Adipocyte (in vitro differentiated cells): Measurements from ENCODE around the gene LRBA.
"Not testable (repeated sequence)": the region's sequence is repeated elsewhere in the genome, so short reads cannot be mapped to it uniquely, and the experiment has no call there.

Experiments
- DNase-seq: peaks from one replicate; pipeline ENCODE4 v3.0.0-alpha.2; 2015; ENCODE audit warnings: low read depth
- H3K27me3 ChIP-seq: replicated peaks from 2 replicates; pipeline ENCODE4 v1.7.0; 2013; ENCODE audit warnings: mild to moderate bottlenecking, low read length, moderate library complexity; ENCODE audit not compliant: control insufficient read depth, insufficient read depth
- H3K36me3 ChIP-seq: 2 replicates; pipeline ENCODE4 v1.7.0; 2013; ENCODE audit warnings: low read length, mild to moderate bottlenecking, moderate library complexity; ENCODE audit not compliant: control insufficient read depth, insufficient read depth, severe bottlenecking
- H3K4me1 ChIP-seq: 2 replicates; pipeline ENCODE4 v1.7.0; 2013; ENCODE audit warnings: mild to moderate bottlenecking, low read length, moderate library complexity; ENCODE audit not compliant: control insufficient read depth, insufficient read depth
- H3K4me3 ChIP-seq: 2 replicates; pipeline ENCODE4 v1.7.0; 2013; ENCODE audit warnings: mild to moderate bottlenecking, low read length, moderate library complexity
- H3K9ac ChIP-seq: 2 replicates; pipeline ENCODE4 v1.7.0; 2013; ENCODE audit warnings: mild to moderate bottlenecking, low read length, moderate library complexity
- H3K9me3 ChIP-seq: 2 replicates; pipeline ENCODE4 v1.7.0; 2013; ENCODE audit warnings: mild to moderate bottlenecking, low read length, moderate library complexity; ENCODE audit not compliant: control insufficient read depth

The LRBA gene

GRCh38 chr4:150543042-150543441, 472.0 kb downstream of the LRBA start:
- Histone ChIP-seq H3K27me3 (no peaks in the 10 kb centered on the region), H3K36me3 (no peaks in the 10 kb centered on the region), H3K9ac (no peak overlapping the region), H3K9me3 (no peaks in the 10 kb centered on the region), H3K4me3 (no peak overlapping the region), H3K4me1 (no peaks in the 10 kb centered on the region)
- DNase-seq, result no peak

GRCh38 chr4:150541681-150542080, 473.4 kb downstream of the LRBA start:
- Histone ChIP-seq H3K4me1 (no peaks in the 10 kb centered on the region), H3K9me3 (peaks cover 4% of the 10 kb centered on the region), H3K27me3 (no peaks in the 10 kb centered on the region), H3K36me3 (no peaks in the 10 kb centered on the region), H3K4me3 (no peak overlapping the region), H3K9ac (no peak overlapping the region)
- DNase-seq, result no peak

GRCh38 chr4:150540959-150541360, 474.1 kb downstream of the LRBA start:
- Histone ChIP-seq H3K9ac (no peak overlapping the region), H3K27me3 (no peaks in the 10 kb centered on the region), H3K9me3 (peaks cover 4% of the 10 kb centered on the region), H3K4me1 (no peaks in the 10 kb centered on the region), H3K4me3 (no peak overlapping the region), H3K36me3 (no peaks in the 10 kb centered on the region)
- DNase-seq, result no peak

GRCh38 chr4:150540536-150540935, 474.5 kb downstream of the LRBA start:
- Histone ChIP-seq H3K9ac (no peak overlapping the region), H3K27me3 (no peaks in the 10 kb centered on the region), H3K9me3 (peaks cover 4% of the 10 kb centered on the region), H3K36me3 (no peaks in the 10 kb centered on the region), H3K4me1 (no peaks in the 10 kb centered on the region), H3K4me3 (no peak overlapping the region)
- no peak for DNase-seq

GRCh38 chr4:150537911-150538310, 477.2 kb downstream of the LRBA start:
- H3K4me3 ChIP-seq, H3K36me3 ChIP-seq, H3K9me3 ChIP-seq, H3K27me3 ChIP-seq, H3K9ac ChIP-seq, H3K4me1 ChIP-seq, DNase-seq: not testable (repeated sequence)

- H3K36me3 ChIP-seq, result no peaks in the 10 kb centered on the region
- H3K9ac ChIP-seq, result no peak overlapping the region
- H3K9me3 ChIP-seq, result peaks cover 4% of the 10 kb centered on the region
- no peaks in the 10 kb centered on the region for H3K27me3 ChIP-seq
- H3K4me1 ChIP-seq, result no peaks in the 10 kb centered on the region
- H3K4me3 ChIP-seq, result no peak overlapping the region
- no peak for DNase-seq
Measured at GRCh38 chr4:150534818-150535217, 480.3 kb downstream of the LRBA start.

GRCh38 chr4:150533673-150534072, 481.4 kb downstream of the LRBA start:
- no peaks in the 10 kb centered on the region for H3K36me3 ChIP-seq
- peaks cover 4% of the 10 kb centered on the region for H3K9me3 ChIP-seq
- H3K9ac ChIP-seq, result no peak overlapping the region
- no peak for DNase-seq
- H3K4me1 ChIP-seq, result no peaks in the 10 kb centered on the region
- no peaks in the 10 kb centered on the region for H3K27me3 ChIP-seq
- no peak overlapping the region for H3K4me3 ChIP-seq

GRCh38 chr4:150525321-150525868, 489.7 kb downstream of the LRBA start:
- Histone ChIP-seq H3K27me3 (no peaks in the 10 kb centered on the region), H3K9me3 (peaks cover 9% of the 10 kb centered on the region), H3K4me3 (no peak overlapping the region), H3K9ac (no peak overlapping the region), H3K4me1 (no peaks in the 10 kb centered on the region), H3K36me3 (no peaks in the 10 kb centered on the region)
- peak; percentile 39 for DNase-seq

GRCh38 chr4:150518559-150518958, 496.5 kb downstream of the LRBA start:
- Histone ChIP-seq H3K9ac (no peak overlapping the region), H3K4me3 (no peak overlapping the region)
- peak; percentile 8 for DNase-seq

GRCh38 chr4:150515135-150515534, 499.9 kb downstream of the LRBA start:
- Histone ChIP-seq H3K9me3 (no peaks in the 10 kb centered on the region), H3K4me1 (peaks cover 6% of the 10 kb centered on the region), H3K9ac (no peak overlapping the region), H3K4me3 (no peak overlapping the region), H3K36me3 (no peaks in the 10 kb centered on the region), H3K27me3 (no peaks in the 10 kb centered on the region)
- peak; percentile 47 for DNase-seq

More at GRCh38 chr4:150518559-150518958, 496.5 kb downstream of the LRBA start:
- no peaks in the 10 kb centered on the region for H3K36me3 ChIP-seq
- H3K4me1 ChIP-seq, result peaks cover 2% of the 10 kb centered on the region
- no peaks in the 10 kb centered on the region for H3K27me3 ChIP-seq
- H3K9me3 ChIP-seq, result no peaks in the 10 kb centered on the region

GRCh38 chr4:150514709-150515108, 500.4 kb downstream of the LRBA start:
- no peaks in the 10 kb centered on the region for H3K36me3 ChIP-seq
- H3K4me3 ChIP-seq, result no peak overlapping the region
- H3K9me3 ChIP-seq, result no peaks in the 10 kb centered on the region
- H3K4me1 ChIP-seq, result peaks cover 11% of the 10 kb centered on the region
- H3K9ac ChIP-seq, result no peak overlapping the region
- no peak for DNase-seq
- no peaks in the 10 kb centered on the region for H3K27me3 ChIP-seq

- Histone ChIP-seq H3K4me1 (peaks cover 9% of the 10 kb centered on the region), H3K4me3 (peak overlapping the region; percentile 77), H3K9ac (peak overlapping the region; percentile 60), H3K27me3 (no peaks in the 10 kb centered on the region), H3K36me3 (no peaks in the 10 kb centered on the region), H3K9me3 (no peaks in the 10 kb centered on the region)
- DNase-seq, result peak; percentile 79
Measured at GRCh38 chr4:150510176-150510865, 504.8 kb downstream of the LRBA start.
